Stomach (tissue), 9 donors: ENCODE results near the gene AGMAT. TPM values are rescaled to one million over a fixed set of nuclear protein-coding genes. Genes with fewer than 3 reads are reported as not detected.
"Not testable (repeated sequence)": the region's sequence is repeated elsewhere in the genome, so short reads cannot be mapped to it uniquely, and the experiment has no call there.

Source experiments
- DNase-seq, 2 donors: peaks; one replicate each; pipeline versions ENCODE4 v3.0.0 to v3.0.0-alpha.2; 2013 to 2019
- H3K27ac ChIP-seq, 5 donors: fragments of 200-600 bp in 4 of 5; sonication (generic) in 4 of 5; one replicate each; pipeline ENCODE4 v1.5.1; 2013 to 2019; ENCODE audit warnings: mild to moderate bottlenecking in 1 of 5, moderate library complexity in 1 of 5
- H3K27me3 ChIP-seq, 3 donors: fragments of 200-600 bp; sonication (generic); one replicate each; pipeline ENCODE4 v1.5.1; 2017 to 2019; ENCODE audit warnings: mixed run types in 1 of 3
- H3K36me3 ChIP-seq, 4 donors: fragments of 200-600 bp; sonication (generic); 1 replicate in 3 of 4; 2 replicates in 1 of 4; pipeline ENCODE4 v1.5.1; 2016 to 2019
- H3K4me1 ChIP-seq, 4 donors: fragments of 200-600 bp; sonication (generic); one replicate each; pipeline ENCODE4 v1.5.1; 2016 to 2019
- H3K4me3 ChIP-seq, 4 donors: fragments of 200-600 bp; sonication (generic) in 3 of 4; one replicate each; pipeline ENCODE4 v1.5.1; 2016 to 2019; ENCODE audit warnings: mild to moderate bottlenecking in 1 of 4
- H3K9me3 ChIP-seq, 4 donors: fragments of 200-600 bp; sonication (generic); one replicate each; pipeline ENCODE4 v1.5.1; 2016 to 2019
- CTCF ChIP-seq, 7 experiments: fragments of 450-650 bp in 4 of 7; fragments of 200-600 bp in 3 of 7; sonication (generic) in 3 of 7; IDR thresholded peaks; one replicate each; pipeline ENCODE4 v1.5.1; 2016 to 2019; ENCODE audit warnings: antibody characterized with exemption in 7 of 7, control low read depth in 2 of 7, mild to moderate bottlenecking in 1 of 7
- EP300 ChIP-seq: sonication (generic); formaldehyde crosslinking; IDR thresholded peaks from one replicate; pipeline ENCODE4 v1.6.1; 2017; ENCODE audit warnings: antibody characterized with exemption
- POLR2A ChIP-seq, 4 donors: fragments of 450-650 bp; IDR thresholded peaks; one replicate each; pipeline ENCODE4 v1.6.1; 2016; ENCODE audit warnings: antibody characterized with exemption in 4 of 4, control low read depth in 2 of 4, mild to moderate bottlenecking in 1 of 4, moderate library complexity in 1 of 4
- POLR2AphosphoS5 ChIP-seq, 3 donors: sonication (generic); formaldehyde crosslinking; IDR thresholded peaks; one replicate each; pipeline ENCODE4 v1.6.1; 2016; ENCODE audit warnings: antibody characterized with exemption in 3 of 3
- whole genome bisulfite sequencing, 5 donors: extraction: QIAGEN DNeasy Blood & Tissue Kit in 3 of 5; methylation state at CpG; one replicate each; pipeline versions ENCODE4 v1.1.5 to v1.1.7; 2013 to 2018; 5-methylcytosine and 5-hydroxymethylcytosine counted together
- intact Hi-C: fragments of 100-400 bp; cut with DNase I; formaldehyde crosslinking; loops from one replicate; pipeline ENCODE4 v1.15.1; 2023; ENCODE audit warnings: low total_unique reads
- polyA plus RNA-seq, 3 donors: library from polyadenylated mRNA; stranded (reverse); fragments of 200-250 nt; gene quantifications; one replicate each; pipeline ENCODE4 v1.2.3, GENCODE V29; 2013
- total RNA-seq, 5 donors: library from RNA; depleted of rRNA; stranded (reverse); fragments of >200 nt; gene quantifications; one replicate each; pipeline versions ENCODE4 v1.1.0 to v1.2.3, GENCODE V29; 2014 to 2016
- donor health status: healthy with polysubstance abuse.
- donor health status: Bipolar disorder and iron deficiency.
- donor health status: healthy.

AGMAT gene
- total and polyA plus RNA-seq, 8 donors = 0.14 to 9.8 (median 0.51) TPM; not detected in 2

DNA sequence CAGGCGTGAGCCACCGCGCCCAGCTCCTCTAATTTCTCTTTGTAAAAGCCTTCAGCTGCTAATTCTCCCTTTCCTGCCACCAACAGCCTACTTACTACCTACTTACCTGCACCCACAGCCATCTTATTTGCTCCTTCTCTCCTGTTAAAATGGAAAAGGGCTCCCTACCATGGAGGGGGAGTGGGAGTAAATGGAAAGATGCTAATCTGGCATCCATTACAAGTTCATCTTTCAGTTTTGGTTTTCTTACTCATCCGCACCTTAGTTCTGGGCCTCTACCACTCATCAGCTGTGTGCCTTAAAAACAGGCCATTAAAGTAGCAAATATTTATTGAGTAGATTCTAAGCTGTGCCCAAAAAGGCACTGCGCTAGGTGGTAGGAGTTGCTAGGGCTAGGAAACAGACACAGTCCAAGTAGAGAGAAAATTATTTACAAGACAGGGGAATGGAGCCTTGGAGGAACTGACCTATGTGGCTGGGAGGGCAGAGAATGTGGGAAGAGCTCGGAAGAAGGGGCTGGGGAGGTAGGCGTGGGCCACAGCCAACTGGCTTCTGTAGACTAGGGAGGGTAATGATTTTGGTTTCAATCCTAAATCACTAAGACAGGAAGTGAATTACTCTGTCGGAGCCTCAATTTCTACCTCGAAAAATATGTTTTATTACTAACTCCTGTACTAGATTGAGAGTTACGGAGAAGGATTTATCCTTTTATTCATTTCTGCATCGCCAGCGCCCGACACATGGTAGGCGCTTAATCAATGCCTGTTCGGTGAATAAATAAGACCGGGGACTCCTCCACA is 31.7 kb upstream of the AGMAT start:
- no peaks in the 10 kb centered on the region for H3K9me3 ChIP-seq
- H3K27me3 ChIP-seq = no peaks in the 10 kb centered on the region
- WGBS, 5 donors = 24 to 26% (median 25%) methylated on average over 16 of the region's 16 CpGs
- intact Hi-C loops = no loop called here
- H3K36me3 ChIP-seq = no peaks in the 10 kb centered on the region
- DNase-seq = peak in 1 of 2 donors; percentile 65
- peak overlapping the region; percentile 89 to 100 (median 98) for H3K27ac ChIP-seq
- peaks cover 39 to 53% (median 44%) of the 10 kb centered on the region in 4 donors for H3K4me1 ChIP-seq
- H3K4me3 ChIP-seq = peak overlapping the region; percentile 85 to 95 (median 90)
- no peak for TF ChIP-seq EP300
- no peak for TF ChIP-seq CTCF (IDR thresholded peaks at IDR 0.05)
- peak in 1 of 4 donors; percentile 48 for TF ChIP-seq POLR2A (IDR thresholded peaks at IDR 0.05)
- TF ChIP-seq POLR2AphosphoS5 (IDR thresholded peaks at IDR 0.05) = no peak

DNA sequence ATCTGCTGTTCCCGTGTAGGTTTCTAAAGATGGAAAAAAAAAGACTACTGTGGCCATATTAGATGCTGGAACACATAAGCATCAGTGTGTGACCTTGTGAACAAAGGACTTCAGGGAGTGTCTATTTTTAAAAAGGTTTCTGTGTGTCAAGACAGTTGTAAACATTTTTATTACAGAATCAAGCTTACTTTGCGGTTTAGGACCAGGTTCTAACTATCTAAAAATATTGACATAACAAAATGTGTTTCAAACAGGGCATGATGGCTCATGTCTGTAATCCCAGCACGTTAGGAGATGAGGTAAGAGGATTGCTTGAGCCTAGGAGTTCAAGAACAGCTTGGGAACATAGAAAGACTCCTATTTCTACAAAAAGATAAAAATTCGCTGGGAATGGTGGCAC is 25.3 kb upstream of the AGMAT start:
- Histone ChIP-seq H3K27me3 (no peaks in the 10 kb centered on the region), H3K4me3 (no peak overlapping the region), H3K4me1 (peaks cover 0 to 3% (median 0%) of the 10 kb centered on the region in 4 donors), H3K9me3 (no peaks in the 10 kb centered on the region), H3K27ac (no peak overlapping the region), H3K36me3 (no peaks in the 10 kb centered on the region)
- DNase-seq = no peak
- WGBS, 5 donors = 58 to 74% (median 69%) methylated on average over 4 of the region's 4 CpGs
- TF ChIP-seq POLR2AphosphoS5 (IDR thresholded peaks at IDR 0.05) (no peak), EP300 (no peak), CTCF (IDR thresholded peaks at IDR 0.05) (no peak), POLR2A (IDR thresholded peaks at IDR 0.05) (no peak)
- intact Hi-C loops = no loop called here

GRCh38 chr1:15609631-15610030 is 24.8 kb upstream of the AGMAT start:
- intact Hi-C loops = no loop called here
- TF ChIP-seq EP300 (no peak), CTCF (IDR thresholded peaks at IDR 0.05) (no peak), POLR2AphosphoS5 (IDR thresholded peaks at IDR 0.05) (no peak), POLR2A (IDR thresholded peaks at IDR 0.05) (no peak)
- H3K9me3 ChIP-seq = no peaks in the 10 kb centered on the region
- 84 to 94% (median 93%) methylated on average over 7 of the region's 7 CpGs for WGBS, 5 donors
- H3K36me3 ChIP-seq = no peaks in the 10 kb centered on the region
- no peak overlapping the region for H3K27ac ChIP-seq
- H3K4me3 ChIP-seq = no peak overlapping the region
- no peaks in the 10 kb centered on the region for H3K27me3 ChIP-seq
- no peak for DNase-seq
- peaks cover 0 to 3% (median 0%) of the 10 kb centered on the region in 4 donors for H3K4me1 ChIP-seq

DNA sequence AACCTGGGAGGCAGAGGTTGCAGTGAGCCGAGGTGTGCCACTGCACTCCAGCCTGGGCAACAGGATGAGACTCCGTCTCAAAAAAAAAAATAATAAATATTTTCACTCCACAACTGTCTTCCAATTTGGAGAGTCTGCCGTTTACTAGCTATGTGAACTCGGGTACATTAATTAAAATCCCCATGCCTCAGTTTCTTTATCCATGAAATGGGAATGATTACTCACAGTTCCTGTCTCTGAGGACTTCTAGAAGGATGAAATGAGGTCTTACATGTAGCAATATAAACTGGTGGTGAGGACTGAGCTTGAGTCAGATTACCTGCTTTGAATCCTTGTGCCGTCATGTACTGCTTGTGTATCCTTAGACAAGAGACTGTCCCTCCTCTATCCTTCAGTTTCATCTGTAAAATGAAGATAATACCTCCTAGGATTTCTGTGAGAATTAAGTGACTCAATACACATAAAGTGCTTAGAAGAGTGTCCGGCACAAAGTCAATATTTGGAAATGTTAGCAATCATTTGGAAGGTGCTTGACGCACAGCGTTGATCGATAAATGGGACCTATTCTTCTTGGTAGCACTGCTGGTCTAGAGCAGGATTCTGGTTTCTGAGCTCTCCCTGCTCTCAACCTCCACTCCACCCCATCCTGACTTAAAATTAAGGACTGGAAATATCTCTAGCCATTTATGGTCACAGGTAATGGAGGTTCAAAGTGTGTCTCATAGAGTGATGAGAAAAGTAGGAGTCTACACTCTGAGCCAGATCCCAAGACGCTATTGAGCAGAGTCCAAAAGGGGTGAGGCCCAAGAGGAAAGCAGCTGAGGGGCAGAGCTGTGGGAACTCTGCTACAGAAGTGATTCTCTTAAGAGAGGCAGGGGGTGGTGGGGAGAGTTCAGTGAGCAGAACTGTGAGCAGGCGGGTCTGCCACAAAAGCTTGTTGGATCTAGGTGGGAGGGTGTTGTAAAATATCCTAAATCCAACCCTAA is 20.8 kb upstream of the AGMAT start:
- Histone ChIP-seq H3K36me3 (no peaks in the 10 kb centered on the region), H3K27ac (no peak overlapping the region), H3K27me3 (no peaks in the 10 kb centered on the region), H3K9me3 (no peaks in the 10 kb centered on the region), H3K4me1 (peaks cover 16 to 33% (median 26%) of the 10 kb centered on the region in 4 donors), H3K4me3 (no peak overlapping the region)
- no peak for TF ChIP-seq EP300
- no peak for TF ChIP-seq CTCF (IDR thresholded peaks at IDR 0.05)
- TF ChIP-seq POLR2A (IDR thresholded peaks at IDR 0.05) = no peak
- no peak for TF ChIP-seq POLR2AphosphoS5 (IDR thresholded peaks at IDR 0.05)
- 60 to 77% (median 71%) methylated on average over 11 of the region's 11 CpGs for WGBS, 5 donors
- intact Hi-C loops = no loop called here
- DNase-seq = peak in 1 of 2 donors; percentile 50

- intact Hi-C loops, H3K4me3 ChIP-seq, H3K27me3 ChIP-seq, DNase-seq, H3K9me3 ChIP-seq, H3K36me3 ChIP-seq: not testable (repeated sequence)
- Histone ChIP-seq H3K4me1 (peaks cover 16 to 33% (median 26%) of the 10 kb centered on the region in 4 donors), H3K27ac (peak overlapping the region in 3 of 5 donors; percentile 86 to 90 (median 89))
- WGBS, 5 donors = 94 to 98% (median 97%) methylated on average over 13 to 21 of the region's 21 CpGs
Measured at GRCh38 chr1:15604400-15604799, 19.5 kb upstream of the AGMAT start.

DNA sequence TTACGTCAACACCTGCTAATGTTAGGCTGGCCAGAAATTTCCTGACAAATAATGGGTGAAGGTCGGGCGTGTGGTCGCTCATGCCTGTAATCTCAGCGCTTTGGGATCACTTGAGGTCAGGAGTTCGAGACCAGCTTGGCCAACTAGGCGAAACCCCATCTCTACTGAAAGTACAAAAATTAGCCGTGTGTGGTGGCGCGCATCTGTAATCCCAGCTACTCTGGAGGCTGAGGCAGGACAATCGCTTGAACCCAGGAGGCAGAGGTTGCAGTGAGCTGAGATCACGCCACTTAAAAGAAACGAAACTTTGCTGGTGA is 19.1 kb upstream of the AGMAT start:
- H3K27me3 ChIP-seq, H3K9me3 ChIP-seq, H3K36me3 ChIP-seq, DNase-seq, intact Hi-C loops: not testable (repeated sequence)
- 65 to 68% (median 66%) methylated on average over 13 of the region's 13 CpGs for WGBS, 5 donors
- Histone ChIP-seq H3K27ac (peak overlapping the region; percentile 86 to 90 (median 89)), H3K4me1 (peaks cover 16 to 33% (median 26%) of the 10 kb centered on the region in 4 donors), H3K4me3 (peak overlapping the region; percentile 72 to 88 (median 78))
